Right lobe of liver (tissue), 4 donors: ENCODE data around the gene TRHDE.

Source experiments
- CTCF ChIP-seq, 4 donors: fragments of 200-600 bp in 3 of 4; fragments of 450-650 bp in 1 of 4; IDR thresholded peaks; one replicate each; pipeline versions ENCODE4 v1.5.1 to v1.8.0; 2016 to 2022; ENCODE audit warnings: antibody characterized with exemption in 4 of 4, mild to moderate bottlenecking in 2 of 4
- POLR2A ChIP-seq: fragments of 450-650 bp; IDR thresholded peaks from one replicate; pipeline ENCODE4 v1.6.1; 2017; ENCODE audit warnings: antibody characterized with exemption, mild to moderate bottlenecking
- donor health status: DM: no; HTN: no; CAD: no.
- donor health status: DM: no; HTN: no; CAD: no.
- donor health status: DM: no; HTN: yes; CAD: no.

- TF ChIP-seq CTCF (IDR thresholded peaks at IDR 0.05) (no peak), POLR2A (no peak)
These were observed 230.4 kb downstream of the TRHDE start for GRCh38 chr12:72502546-72502945.
